Measurements from ENCODE around the gene HES7.

DNA sequence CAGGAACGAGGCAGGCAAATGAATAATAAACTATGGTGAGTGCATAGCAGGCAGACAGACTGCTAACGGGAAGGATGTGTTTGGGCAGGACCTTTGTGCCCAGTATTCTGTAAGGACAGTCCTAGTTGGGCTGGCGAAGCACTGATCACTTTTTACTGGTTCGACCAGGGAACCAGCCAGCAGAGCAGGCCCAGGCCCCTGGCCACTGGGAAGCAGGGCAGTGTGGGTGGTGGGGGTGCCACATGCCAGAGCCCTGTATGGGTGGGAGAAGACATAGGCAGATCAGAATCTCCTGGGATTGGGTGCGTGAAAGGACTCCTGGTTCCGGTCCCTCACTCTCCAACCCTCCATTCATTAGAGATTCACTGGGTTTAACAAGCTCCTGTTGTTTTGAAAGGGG lies 42.8 kb upstream of the HES7 start:
- TF ChIP-seq ARNTL (CRISPR knock-in tag; IDR thresholded peaks at IDR 0.05; ENCODE audit: borderline replicate concordance, low read depth) (no peak), OSR1 (CRISPR knock-in tag; IDR thresholded peaks at IDR 0.05) (no peak), PPARA (CRISPR knock-in tag; IDR thresholded peaks at IDR 0.05; ENCODE audit: borderline replicate concordance) (no peak), ZNF565 (CRISPR knock-in tag; conservative IDR thresholded peaks at IDR 0.05; ENCODE audit: low read depth) (no peak), ZNF8 (CRISPR knock-in tag; IDR thresholded peaks at IDR 0.05) (no peak)
- TF ChIP-seq, protein P1, sequence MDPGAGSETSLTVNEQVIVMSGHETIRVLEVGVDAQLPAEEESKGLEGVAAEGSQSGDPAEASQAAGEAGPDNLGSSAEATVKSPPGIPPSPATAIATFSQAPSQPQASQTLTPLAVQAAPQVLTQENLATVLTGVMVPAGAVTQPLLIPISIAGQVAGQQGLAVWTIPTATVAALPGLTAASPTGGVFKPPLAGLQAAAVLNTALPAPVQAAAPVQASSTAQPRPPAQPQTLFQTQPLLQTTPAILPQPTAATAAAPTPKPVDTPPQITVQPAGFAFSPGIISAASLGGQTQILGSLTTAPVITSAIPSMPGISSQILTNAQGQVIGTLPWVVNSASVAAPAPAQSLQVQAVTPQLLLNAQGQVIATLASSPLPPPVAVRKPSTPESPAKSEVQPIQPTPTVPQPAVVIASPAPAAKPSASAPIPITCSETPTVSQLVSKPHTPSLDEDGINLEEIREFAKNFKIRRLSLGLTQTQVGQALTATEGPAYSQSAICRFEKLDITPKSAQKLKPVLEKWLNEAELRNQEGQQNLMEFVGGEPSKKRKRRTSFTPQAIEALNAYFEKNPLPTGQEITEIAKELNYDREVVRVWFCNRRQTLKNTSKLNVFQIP (CRISPR knock-in tag; IDR thresholded peaks at IDR 0.05; ENCODE audit: borderline replicate concordance, low read depth): no peak
- TF ChIP-seq, protein P2, sequence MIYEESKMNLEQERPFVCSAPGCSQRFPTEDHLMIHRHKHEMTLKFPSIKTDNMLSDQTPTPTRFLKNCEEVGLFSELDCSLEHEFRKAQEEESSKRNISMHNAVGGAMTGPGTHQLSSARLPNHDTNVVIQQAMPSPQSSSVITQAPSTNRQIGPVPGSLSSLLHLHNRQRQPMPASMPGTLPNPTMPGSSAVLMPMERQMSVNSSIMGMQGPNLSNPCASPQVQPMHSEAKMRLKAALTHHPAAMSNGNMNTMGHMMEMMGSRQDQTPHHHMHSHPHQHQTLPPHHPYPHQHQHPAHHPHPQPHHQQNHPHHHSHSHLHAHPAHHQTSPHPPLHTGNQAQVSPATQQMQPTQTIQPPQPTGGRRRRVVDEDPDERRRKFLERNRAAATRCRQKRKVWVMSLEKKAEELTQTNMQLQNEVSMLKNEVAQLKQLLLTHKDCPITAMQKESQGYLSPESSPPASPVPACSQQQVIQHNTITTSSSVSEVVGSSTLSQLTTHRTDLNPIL (CRISPR knock-in tag; IDR thresholded peaks at IDR 0.05; ENCODE audit: low read depth): no peak
- TF ChIP-seq, protein P3, sequence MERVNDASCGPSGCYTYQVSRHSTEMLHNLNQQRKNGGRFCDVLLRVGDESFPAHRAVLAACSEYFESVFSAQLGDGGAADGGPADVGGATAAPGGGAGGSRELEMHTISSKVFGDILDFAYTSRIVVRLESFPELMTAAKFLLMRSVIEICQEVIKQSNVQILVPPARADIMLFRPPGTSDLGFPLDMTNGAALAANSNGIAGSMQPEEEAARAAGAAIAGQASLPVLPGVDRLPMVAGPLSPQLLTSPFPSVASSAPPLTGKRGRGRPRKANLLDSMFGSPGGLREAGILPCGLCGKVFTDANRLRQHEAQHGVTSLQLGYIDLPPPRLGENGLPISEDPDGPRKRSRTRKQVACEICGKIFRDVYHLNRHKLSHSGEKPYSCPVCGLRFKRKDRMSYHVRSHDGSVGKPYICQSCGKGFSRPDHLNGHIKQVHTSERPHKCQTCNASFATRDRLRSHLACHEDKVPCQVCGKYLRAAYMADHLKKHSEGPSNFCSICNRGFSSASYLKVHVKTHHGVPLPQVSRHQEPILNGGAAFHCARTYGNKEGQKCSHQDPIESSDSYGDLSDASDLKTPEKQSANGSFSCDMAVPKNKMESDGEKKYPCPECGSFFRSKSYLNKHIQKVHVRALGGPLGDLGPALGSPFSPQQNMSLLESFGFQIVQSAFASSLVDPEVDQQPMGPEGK (CRISPR knock-in tag; IDR thresholded peaks at IDR 0.05; ENCODE audit: borderline replicate concordance): no peak
- TF ChIP-seq, protein P4, sequence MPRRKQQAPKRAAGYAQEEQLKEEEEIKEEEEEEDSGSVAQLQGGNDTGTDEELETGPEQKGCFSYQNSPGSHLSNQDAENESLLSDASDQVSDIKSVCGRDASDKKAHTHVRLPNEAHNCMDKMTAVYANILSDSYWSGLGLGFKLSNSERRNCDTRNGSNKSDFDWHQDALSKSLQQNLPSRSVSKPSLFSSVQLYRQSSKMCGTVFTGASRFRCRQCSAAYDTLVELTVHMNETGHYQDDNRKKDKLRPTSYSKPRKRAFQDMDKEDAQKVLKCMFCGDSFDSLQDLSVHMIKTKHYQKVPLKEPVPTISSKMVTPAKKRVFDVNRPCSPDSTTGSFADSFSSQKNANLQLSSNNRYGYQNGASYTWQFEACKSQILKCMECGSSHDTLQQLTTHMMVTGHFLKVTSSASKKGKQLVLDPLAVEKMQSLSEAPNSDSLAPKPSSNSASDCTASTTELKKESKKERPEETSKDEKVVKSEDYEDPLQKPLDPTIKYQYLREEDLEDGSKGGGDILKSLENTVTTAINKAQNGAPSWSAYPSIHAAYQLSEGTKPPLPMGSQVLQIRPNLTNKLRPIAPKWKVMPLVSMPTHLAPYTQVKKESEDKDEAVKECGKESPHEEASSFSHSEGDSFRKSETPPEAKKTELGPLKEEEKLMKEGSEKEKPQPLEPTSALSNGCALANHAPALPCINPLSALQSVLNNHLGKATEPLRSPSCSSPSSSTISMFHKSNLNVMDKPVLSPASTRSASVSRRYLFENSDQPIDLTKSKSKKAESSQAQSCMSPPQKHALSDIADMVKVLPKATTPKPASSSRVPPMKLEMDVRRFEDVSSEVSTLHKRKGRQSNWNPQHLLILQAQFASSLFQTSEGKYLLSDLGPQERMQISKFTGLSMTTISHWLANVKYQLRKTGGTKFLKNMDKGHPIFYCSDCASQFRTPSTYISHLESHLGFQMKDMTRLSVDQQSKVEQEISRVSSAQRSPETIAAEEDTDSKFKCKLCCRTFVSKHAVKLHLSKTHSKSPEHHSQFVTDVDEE (CRISPR knock-in tag; IDR thresholded peaks at IDR 0.05): no peak
